ENCODE data around the gene HOXA5. TPM values are rescaled to one million over a fixed set of nuclear protein-coding genes. Genes with fewer than 3 reads are reported as not detected.
A peak's percentile ranks its signal among the peaks of the same experiment; 100 is the strongest.

Gene HOXA5
- total and polyA plus RNA-seq, 10 of the 15 experiments (the other 5 are each of a cell fraction or from before 2014, with no cell fraction given) = 0.05 to 0.13 TPM; not detected in 8

DNA sequence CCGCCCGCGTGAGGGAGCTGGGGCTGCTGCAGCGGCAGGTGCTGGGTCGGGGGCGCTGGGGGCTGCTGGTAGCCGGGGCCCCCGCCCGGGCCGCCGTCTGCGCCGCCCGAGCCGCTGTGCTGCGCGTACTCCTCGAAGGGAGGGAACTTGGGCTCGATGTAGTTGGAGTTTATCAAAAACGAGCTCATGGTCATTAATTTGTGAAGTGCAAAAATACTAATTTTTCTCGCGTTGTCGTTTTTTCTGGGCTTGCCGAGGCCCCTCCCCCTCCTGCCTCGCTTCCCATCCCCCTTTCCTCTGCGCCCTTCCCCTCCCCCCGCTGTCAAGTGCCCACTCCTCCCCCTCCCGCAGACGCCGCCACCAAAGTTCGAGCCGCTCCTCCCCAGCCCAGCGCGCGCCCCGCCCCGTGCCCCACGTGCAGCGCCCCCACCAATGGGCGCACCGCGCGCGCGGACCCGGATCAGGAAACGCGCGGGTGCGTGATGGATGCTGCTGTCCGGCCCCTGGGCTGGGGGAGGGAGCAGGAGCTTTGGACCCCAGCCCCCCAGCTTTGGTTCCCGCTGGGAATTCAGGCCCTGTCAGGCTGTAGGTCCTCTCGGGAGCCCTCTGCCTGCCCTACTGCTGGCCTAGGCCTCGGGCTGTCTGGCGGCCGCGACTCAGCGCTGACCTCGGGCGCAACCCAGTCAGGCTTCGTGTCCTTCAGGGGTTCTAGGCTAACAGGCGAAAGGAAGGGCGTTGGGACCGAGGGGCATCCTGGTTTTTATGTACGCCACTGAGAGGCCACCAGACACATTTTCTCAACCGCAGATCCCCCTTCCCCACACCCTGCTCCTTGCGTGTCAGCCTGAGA, 12.7 kb downstream of the HOXA5 start, which contains the start of gene HOXA4:
Gene HOXA4, minus strand, starts transcription at position 218 of the 850 bp plus-strand sequence. Its CDS starts 24 bp downstream, at position 194.
- no TSS peak for BruUV-seq (replicated peaks)
- FAIRE-seq (no peak), ATAC-seq (no peak), DNase-seq (ENCODE audit: low read depth, low spot score) (no peak)
- intact Hi-C loops (cut with micrococcal nuclease; ENCODE audit: unreplicated experiment) (no loop called here), in situ Hi-C loops (cut with MboI) (no loop called here)
- no peaks in the 10 kb centered on the region; the same call in 1 of the 2 replicates for H3K4me1 ChIP-seq (ENCODE audit: control insufficient read depth, insufficient read depth, low read length)
- peak within 1 kb of the TSS; percentile 75 for H2AFZ ChIP-seq (ENCODE audit: control insufficient read depth, low read depth, low read length)
- no peaks in the 10 kb centered on the region for H4K20me1 ChIP-seq (ENCODE audit: control insufficient read depth, insufficient read depth)
- no peaks in the 10 kb centered on the region; the same call in 2 of the 3 replicates for H3K9me3 ChIP-seq (replicated peaks; ENCODE audit: control insufficient read depth, insufficient read depth, low read length)
- ChIA-PET CTCF (interaction anchor here (1.1 kb wide), 1 partner anchor 449 kb away, joined by 3 read pairs; no protein-coding TSS in a partner anchor), POLR2A (no interaction called here), SMC1A (ENCODE audit: uncharacterized antibody, unreplicated experiment) (interaction anchor here (1.1 to 1.2 kb wide), 2 partner anchors 9 to 47 kb away, joined by 3 read pairs; no protein-coding TSS in a partner anchor), RAD21 (ENCODE audit: unreplicated experiment) (interaction anchor here (0.6 to 0.7 kb wide), 2 partner anchors 20 to 33 kb away, joined by 3 read pairs; no protein-coding TSS in a partner anchor)
- TF ChIP-seq YY1 (IDR thresholded peaks at IDR 0.05; ENCODE audit: low read depth, low read length) (peak; percentile 15; the same call in 1 of the 2 replicates), CBX5 (IDR thresholded peaks at IDR 0.05; ENCODE audit: low read depth) (no peak), ZNF24 (IDR thresholded peaks at IDR 0.05) (no peak), SRF (IDR thresholded peaks at IDR 0.05; ENCODE audit: low read depth in 2 of 2, low read length in 2 of 2) (no peak), POLR2A (IDR thresholded peaks at IDR 0.05; ENCODE audit: low read depth, low read length) (peak; percentile 58), FOS (IDR thresholded peaks at IDR 0.05; ENCODE audit: borderline replicate concordance, extremely low read depth, insufficient read length) (no peak)
- TF ChIP-seq, protein P1, sequence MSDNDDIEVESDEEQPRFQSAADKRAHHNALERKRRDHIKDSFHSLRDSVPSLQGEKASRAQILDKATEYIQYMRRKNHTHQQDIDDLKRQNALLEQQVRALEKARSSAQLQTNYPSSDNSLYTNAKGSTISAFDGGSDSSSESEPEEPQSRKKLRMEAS (IDR thresholded peaks at IDR 0.05; ENCODE audit: low read depth, low read length) = no peak
- TF ChIP-seq, protein P2, sequence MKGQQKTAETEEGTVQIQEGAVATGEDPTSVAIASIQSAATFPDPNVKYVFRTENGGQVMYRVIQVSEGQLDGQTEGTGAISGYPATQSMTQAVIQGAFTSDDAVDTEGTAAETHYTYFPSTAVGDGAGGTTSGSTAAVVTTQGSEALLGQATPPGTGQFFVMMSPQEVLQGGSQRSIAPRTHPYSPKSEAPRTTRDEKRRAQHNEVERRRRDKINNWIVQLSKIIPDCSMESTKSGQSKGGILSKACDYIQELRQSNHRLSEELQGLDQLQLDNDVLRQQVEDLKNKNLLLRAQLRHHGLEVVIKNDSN (IDR thresholded peaks at IDR 0.05; ENCODE audit: borderline replicate concordance, extremely low read length, insufficient read depth, low read depth, low read length) = peak; percentile 96
- TF ChIP-seq, protein P3, sequence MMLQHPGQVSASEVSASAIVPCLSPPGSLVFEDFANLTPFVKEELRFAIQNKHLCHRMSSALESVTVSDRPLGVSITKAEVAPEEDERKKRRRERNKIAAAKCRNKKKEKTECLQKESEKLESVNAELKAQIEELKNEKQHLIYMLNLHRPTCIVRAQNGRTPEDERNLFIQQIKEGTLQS (IDR thresholded peaks at IDR 0.05; ENCODE audit: borderline replicate concordance, extremely low read depth, low read depth, low read length) = peak; percentile 68; the same call in 1 of the 2 replicates
- H3K36me3 ChIP-seq (ENCODE audit: control insufficient read depth in 2 of 2, insufficient read depth in 2 of 2, low read length in 1 of 2) = no peaks in the 10 kb centered on the region
- peaks cover under 1 to 2% of the 10 kb centered on the region in 2 experiments; a peak in 2 of 4 replicates for H3K27me3 ChIP-seq (replicated peaks in 1 of 2; ENCODE audit: control insufficient read depth in 2 of 2, insufficient read depth in 2 of 2, low read length in 1 of 2)
- 25% methylated on average over 49 of the region's 67 CpGs for WGBS (ENCODE audit: insufficient coverage, insufficient replicate concordance, low lambda C conversion rate, missing lambda C conversion rate)
- H3K79me2 ChIP-seq (ENCODE audit: control insufficient read depth, insufficient read depth, low read length) = no peaks in the 10 kb centered on the region
- H3K4me2 ChIP-seq (ENCODE audit: control insufficient read depth, insufficient read depth) = peak within 1 kb of the TSS; percentile 22; the same call in 1 of the 2 replicates
- no peak within 1 kb of the TSS for H3K27ac ChIP-seq (ENCODE audit: control insufficient read depth, insufficient read depth)
- H3K9ac ChIP-seq (ENCODE audit: control insufficient read depth, insufficient read depth, low read length) = no peak within 1 kb of the TSS
- H3K4me3 ChIP-seq = no peak within 1 kb of the TSS; the same call in 1 of the 2 replicates
